ENCODE data around the gene TBC1D13. TPM values are rescaled to one million over a fixed set of nuclear protein-coding genes. Genes with fewer than 3 reads are reported as not detected.

Gene TBC1D13
- polyA plus RNA-seq, 1 experiment = 31.9 TPM

DNA sequence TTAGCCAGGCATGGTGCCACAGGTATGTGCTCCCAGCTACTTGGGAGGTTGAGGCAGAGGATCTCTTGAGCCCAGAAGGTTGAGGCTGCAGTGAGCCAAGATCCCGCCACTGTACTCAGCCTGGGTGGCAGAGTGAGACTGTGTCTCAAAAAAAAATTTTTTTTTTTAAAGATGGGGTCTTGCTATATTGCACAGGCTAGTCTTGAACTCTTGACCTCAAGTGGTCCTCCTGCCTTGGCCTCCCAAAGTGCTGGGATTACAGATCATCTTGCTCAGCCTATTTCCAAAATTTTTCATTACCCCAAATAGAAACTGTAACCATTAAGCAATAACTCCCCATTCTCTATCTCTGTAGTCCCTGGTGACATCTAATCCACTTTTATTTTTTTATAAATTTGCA lies 4.4 kb upstream of the TBC1D13 start:
- POLR2A ChIA-PET = no interaction called here
- Histone ChIP-seq H3K36me3 (ENCODE audit: control insufficient read depth, insufficient read depth, low read length) (no peaks in the 10 kb centered on the region), H3K27me3 (ENCODE audit: control insufficient read depth, insufficient read depth, low read length) (no peaks in the 10 kb centered on the region), H3K4me3 (ENCODE audit: low read depth, low read length) (no peak overlapping the region)
- CTCF ChIA-PET = interaction anchor here (0.9 to 2.1 kb wide), 2 partner anchors 10 to 35 kb away, joined by 4 to 5 read pairs; partner anchors contain the start of gene ENDOG
- TF ChIP-seq, protein P1, sequence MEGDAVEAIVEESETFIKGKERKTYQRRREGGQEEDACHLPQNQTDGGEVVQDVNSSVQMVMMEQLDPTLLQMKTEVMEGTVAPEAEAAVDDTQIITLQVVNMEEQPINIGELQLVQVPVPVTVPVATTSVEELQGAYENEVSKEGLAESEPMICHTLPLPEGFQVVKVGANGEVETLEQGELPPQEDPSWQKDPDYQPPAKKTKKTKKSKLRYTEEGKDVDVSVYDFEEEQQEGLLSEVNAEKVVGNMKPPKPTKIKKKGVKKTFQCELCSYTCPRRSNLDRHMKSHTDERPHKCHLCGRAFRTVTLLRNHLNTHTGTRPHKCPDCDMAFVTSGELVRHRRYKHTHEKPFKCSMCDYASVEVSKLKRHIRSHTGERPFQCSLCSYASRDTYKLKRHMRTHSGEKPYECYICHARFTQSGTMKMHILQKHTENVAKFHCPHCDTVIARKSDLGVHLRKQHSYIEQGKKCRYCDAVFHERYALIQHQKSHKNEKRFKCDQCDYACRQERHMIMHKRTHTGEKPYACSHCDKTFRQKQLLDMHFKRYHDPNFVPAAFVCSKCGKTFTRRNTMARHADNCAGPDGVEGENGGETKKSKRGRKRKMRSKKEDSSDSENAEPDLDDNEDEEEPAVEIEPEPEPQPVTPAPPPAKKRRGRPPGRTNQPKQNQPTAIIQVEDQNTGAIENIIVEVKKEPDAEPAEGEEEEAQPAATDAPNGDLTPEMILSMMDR (IDR thresholded peaks at IDR 0.05; ENCODE audit: insufficient read depth, low read depth, low read length) = no peak
- DNase-seq (ENCODE audit: low read depth) = no peak

DNA sequence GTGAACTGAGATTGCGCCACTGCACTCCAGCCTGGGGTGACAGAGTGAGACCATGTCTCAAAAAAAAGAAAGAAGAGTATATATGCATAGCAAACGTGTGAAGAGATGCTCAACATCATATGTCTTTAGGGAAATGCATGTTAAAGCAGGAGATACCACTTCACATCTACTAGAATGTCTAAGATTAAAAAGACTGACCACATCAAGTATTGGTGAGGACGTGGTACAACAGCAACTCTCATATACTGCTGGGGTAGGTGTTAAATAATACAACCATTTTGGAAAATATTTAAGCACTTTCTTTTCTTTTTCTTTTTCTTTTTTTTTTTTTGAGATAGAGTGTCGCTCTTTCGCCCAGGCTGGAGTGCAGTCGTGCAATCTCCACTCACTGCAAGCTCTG lies 1.6 kb upstream of the TBC1D13 start:
- TF ChIP-seq, protein P1 (IDR thresholded peaks at IDR 0.05; ENCODE audit: insufficient read depth, low read depth, low read length) = no peak
- ChIA-PET POLR2A (no interaction called here), CTCF (no interaction called here)
- no peak overlapping the region for H3K4me3 ChIP-seq (ENCODE audit: low read depth, low read length)
- no peaks in the 10 kb centered on the region; the same call in 1 of the 2 replicates for H3K36me3 ChIP-seq (ENCODE audit: control insufficient read depth, insufficient read depth, low read length)
- no peaks in the 10 kb centered on the region for H3K27me3 ChIP-seq (ENCODE audit: control insufficient read depth, insufficient read depth, low read length)
- DNase-seq (ENCODE audit: low read depth) = no peak

DNA sequence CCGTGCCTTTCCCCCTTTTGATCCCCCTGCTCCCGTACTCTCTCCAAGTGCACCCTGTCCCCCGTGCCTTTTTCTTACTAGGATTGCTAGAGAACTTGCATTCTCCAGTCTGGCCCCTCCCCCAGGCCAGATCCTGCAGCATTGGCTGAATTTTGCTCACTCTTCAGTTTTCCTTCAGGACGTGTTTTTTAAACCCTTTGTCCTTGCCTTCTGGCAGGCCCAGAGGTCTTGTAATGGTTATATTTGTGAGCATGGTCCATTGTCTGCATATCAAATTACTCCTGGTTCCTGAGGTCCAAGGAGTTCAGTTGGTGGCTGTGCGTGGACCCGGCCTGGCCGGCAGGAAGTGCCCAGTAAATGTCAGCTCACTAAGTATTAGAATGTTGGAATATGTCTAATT lies 606 bp downstream of the TBC1D13 start:
- DNase-seq (ENCODE audit: low read depth) = no peak
- Histone ChIP-seq H3K36me3 (ENCODE audit: control insufficient read depth, insufficient read depth, low read length) (peaks cover 13% of the 10 kb centered on the region), H3K4me3 (ENCODE audit: low read depth, low read length) (peak overlapping the region; percentile 100), H3K27me3 (ENCODE audit: control insufficient read depth, insufficient read depth, low read length) (no peaks in the 10 kb centered on the region)
- ChIA-PET CTCF (interaction anchor here (1.1 kb wide), 1 partner anchor 85 kb away, joined by 4 read pairs; the partner anchor contains the start of gene PKN3), POLR2A (no interaction called here)
- TF ChIP-seq, protein P1 (IDR thresholded peaks at IDR 0.05; ENCODE audit: insufficient read depth, low read depth, low read length) = no peak

DNA sequence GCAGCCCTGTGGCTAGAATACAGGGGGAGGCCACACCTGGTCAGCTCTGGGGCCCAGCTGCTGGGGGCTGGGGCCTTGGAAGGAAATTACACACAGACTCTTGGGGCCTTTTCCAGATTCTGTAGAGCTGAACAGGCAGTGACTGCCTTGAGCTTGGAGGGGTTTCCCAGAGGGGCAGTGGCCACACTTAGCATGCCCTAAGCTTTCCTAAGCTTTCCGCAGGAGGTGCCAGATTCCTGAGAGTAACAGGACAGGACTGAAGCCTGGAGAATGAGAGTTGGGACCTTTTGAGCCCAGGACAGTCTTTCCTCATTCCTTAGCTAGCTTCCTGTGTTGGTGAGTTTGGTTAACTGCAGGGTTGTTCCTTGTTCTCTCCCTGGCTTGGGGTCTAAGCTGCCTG lies 1.4 kb downstream of the TBC1D13 start:
- TF ChIP-seq, protein P1 (IDR thresholded peaks at IDR 0.05; ENCODE audit: insufficient read depth, low read depth, low read length) = no peak
- Histone ChIP-seq H3K4me3 (ENCODE audit: low read depth, low read length) (no peak overlapping the region), H3K36me3 (ENCODE audit: control insufficient read depth, insufficient read depth, low read length) (peaks cover 20% of the 10 kb centered on the region), H3K27me3 (ENCODE audit: control insufficient read depth, insufficient read depth, low read length) (no peaks in the 10 kb centered on the region)
- ChIA-PET POLR2A (no interaction called here), CTCF (interaction anchor here (1.1 to 1.5 kb wide), 3 partner anchors 30 to 153 kb away, joined by 4 to 7 read pairs (median 6); partner anchors contain the start of genes ENDOG and PKN3)
- no peak for DNase-seq (ENCODE audit: low read depth)

DNA sequence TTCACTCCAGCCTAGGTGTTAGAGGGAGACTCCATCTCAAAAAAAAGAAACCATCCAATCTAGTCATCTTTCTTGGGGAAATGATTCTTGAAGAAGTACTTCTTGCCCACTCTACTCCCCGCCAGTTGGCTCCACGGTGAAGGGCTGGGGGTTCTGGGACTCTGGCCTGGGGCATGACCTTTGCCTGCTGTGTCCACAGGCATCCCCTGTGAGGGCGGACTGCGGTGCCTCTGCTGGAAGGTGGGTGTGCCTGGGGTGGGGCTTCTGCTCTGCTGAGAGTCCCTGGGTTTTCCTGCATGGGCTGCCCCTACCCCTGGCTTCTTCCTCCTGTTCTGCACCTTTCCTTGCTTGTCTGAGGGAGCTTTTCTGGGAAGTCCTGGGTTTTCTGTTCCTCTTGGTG lies 3.5 kb downstream of the TBC1D13 start:
- H3K36me3 ChIP-seq (ENCODE audit: control insufficient read depth, insufficient read depth, low read length) = peaks cover 26% of the 10 kb centered on the region
- ChIA-PET POLR2A (no interaction called here), CTCF (interaction anchor here (0.8 to 1.9 kb wide), 2 partner anchors 22 to 155 kb away, joined by 3 to 4 read pairs; no protein-coding TSS in a partner anchor)
- TF ChIP-seq, protein P1 (IDR thresholded peaks at IDR 0.05; ENCODE audit: insufficient read depth, low read depth, low read length) = no peak
- no peak for DNase-seq (ENCODE audit: low read depth)
- no peak overlapping the region for H3K4me3 ChIP-seq (ENCODE audit: low read depth, low read length)
- no peaks in the 10 kb centered on the region for H3K27me3 ChIP-seq (ENCODE audit: control insufficient read depth, insufficient read depth, low read length)

Data from BJ (cell line).